Caco-2 (cell line): ENCODE data around the gene TSPO2. TPM values are rescaled to one million over a fixed set of nuclear protein-coding genes. Genes with fewer than 3 reads are reported as not detected.
A peak's percentile ranks its signal among the peaks of the same experiment; 100 is the strongest.

Source experiments
- BruUV-seq: library from RNA; stranded (reverse); fragments of 400-500 nt; replicated peaks from 2 replicates; lab custom pipeline; 2021; lab: Mats Ljungman, UMichigan
- CTCF ChIA-PET: fragments of 300-600 bp; sonication (Branson Sonifier 250); formaldehyde crosslinking; loops from one replicate; lab custom pipeline; 2022; ENCODE audit warnings: antibody characterized with exemption; lab: Charles Lee
- POLR2A ChIA-PET: fragments of 300-600 bp; sonication (Branson Sonifier 250); formaldehyde crosslinking; loops from one replicate; lab custom pipeline; 2022; ENCODE audit warnings: antibody characterized with exemption; lab: Charles Lee
- DNase-seq, 2 experiments: peaks; one replicate each; pipeline versions ENCODE4 v3.0.0 to v3.0.0-alpha.2; 2020 to 2022
- H3K27me3 ChIP-seq: replicated peaks from 2 replicates; pipeline ENCODE4 v1.6.0; 2011; ENCODE audit warnings: low read length; ENCODE audit not compliant: control insufficient read depth, insufficient read depth
- H3K36me3 ChIP-seq: 2 replicates; pipeline ENCODE4 v1.5.1; 2011; ENCODE audit warnings: low read length; ENCODE audit not compliant: control insufficient read depth, insufficient read depth
- H3K4me1 ChIP-seq: fragments of 250-450 bp; sonication (Bioruptor Pico); 2 replicates; pipeline ENCODE4 v1.5.1; 2020; ENCODE audit warnings: mild to moderate bottlenecking
- H3K4me3 ChIP-seq: 2 replicates; pipeline ENCODE4 v1.5.1; 2011; ENCODE audit warnings: low read depth, mild to moderate bottlenecking, control low read depth, low read length
- H3K9me3 ChIP-seq: fragments of 250-450 bp; sonication (Bioruptor Pico); 2 replicates; pipeline ENCODE4 v1.5.1; 2020; ENCODE audit warnings: mild to moderate bottlenecking, moderate library complexity
- H3K27ac Mint-ChIP-seq: one replicate; pipeline ENCODE4 v1.8.0; 2022; ENCODE audit warnings: mixed read lengths; ENCODE audit not compliant: unreplicated experiment
- H3K27me3 Mint-ChIP-seq: one replicate; pipeline ENCODE4 v1.8.0; 2022; ENCODE audit warnings: mixed read lengths; ENCODE audit not compliant: insufficient read depth, unreplicated experiment
- H3K36me3 Mint-ChIP-seq: one replicate; pipeline ENCODE4 v1.8.0; 2022; ENCODE audit warnings: mild to moderate bottlenecking, mixed read lengths; ENCODE audit not compliant: insufficient read depth, unreplicated experiment
- H3K4me1 Mint-ChIP-seq: one replicate; pipeline ENCODE4 v1.8.0; 2022; ENCODE audit warnings: low read depth, mixed read lengths; ENCODE audit not compliant: unreplicated experiment
- H3K4me3 Mint-ChIP-seq: one replicate; pipeline ENCODE4 v1.8.0; 2022; ENCODE audit warnings: mild to moderate bottlenecking, moderate library complexity, mixed read lengths; ENCODE audit not compliant: unreplicated experiment
- H3K9me3 Mint-ChIP-seq: one replicate; pipeline ENCODE4 v1.8.0; 2022; ENCODE audit warnings: mixed read lengths; ENCODE audit not compliant: unreplicated experiment
- CTCF ChIP-seq, 2 experiments: fragments of 200-600 bp in 1 of 2; IDR thresholded peaks; 1 replicate in 1 of 2; 2 replicates in 1 of 2; pipeline versions ENCODE4 v1.5.1 to v1.8.0; 2011 to 2022; ENCODE audit warnings: antibody characterized with exemption in 1 of 2, control low read depth in 1 of 2, inconsistent platforms in 1 of 2, low read depth in 1 of 2, low read length in 1 of 2, mild to moderate bottlenecking in 1 of 2, moderate library complexity in 1 of 2; ENCODE audit not compliant: insufficient read depth in 1 of 2, severe bottlenecking in 1 of 2, unreplicated experiment in 1 of 2
- intact Hi-C: fragments of 100-400 bp; cut with micrococcal nuclease; formaldehyde crosslinking; loops from one replicate; pipeline ENCODE4 v1.10.0; 2022; ENCODE audit not compliant: unreplicated experiment
- total RNA-seq: library from RNA; stranded (reverse); gene quantifications from 2 replicates; pipeline ENCODE4 v1.2.3, GENCODE V29; 2022

The TSPO2 gene
- total RNA-seq, 1 experiment from 2014 or later: 0.61 TPM

- no peaks in the 10 kb centered on the region for H3K36me3 Mint-ChIP-seq
- H3K4me3 ChIP-seq: no peak overlapping the region
- BruUV-seq: no TSS peak
- no peaks in the 10 kb centered on the region for H3K27me3 ChIP-seq
- TF ChIP-seq CTCF (IDR thresholded peaks at IDR 0.05; ENCODE audit: insufficient read depth in 1 of 2, low read depth in 1 of 2, low read length in 1 of 2, severe bottlenecking in 1 of 2, unreplicated experiment in 1 of 2): no peak
- H3K9me3 Mint-ChIP-seq: no peaks in the 10 kb centered on the region
- POLR2A ChIA-PET: no interaction called here
- peaks cover 7% of the 10 kb centered on the region for H3K4me1 Mint-ChIP-seq
- intact Hi-C loops: no loop called here
- no peaks in the 10 kb centered on the region for H3K9me3 ChIP-seq
- H3K27me3 Mint-ChIP-seq: no peaks in the 10 kb centered on the region
- H3K27ac Mint-ChIP-seq: peak overlapping the region; percentile 45
- peaks cover 19% of the 10 kb centered on the region for H3K4me1 ChIP-seq
- CTCF ChIA-PET: interaction anchor here (1.2 to 1.4 kb wide), 2 partner anchors 16 to 18 kb away, joined by 3 to 7 read pairs; partner anchors contain the start of gene UNC5CL
- no peaks in the 10 kb centered on the region for H3K36me3 ChIP-seq
- DNase-seq: no peak
- H3K4me3 Mint-ChIP-seq: no peak overlapping the region
Measured at GRCh38 chr6:41023114-41023513, 19.2 kb upstream of the TSPO2 start.

- TF ChIP-seq CTCF (IDR thresholded peaks at IDR 0.05; ENCODE audit: insufficient read depth in 1 of 2, low read depth in 1 of 2, low read length in 1 of 2, severe bottlenecking in 1 of 2, unreplicated experiment in 1 of 2): no peak
- H3K27me3 Mint-ChIP-seq: no peaks in the 10 kb centered on the region
- no peaks in the 10 kb centered on the region for H3K36me3 Mint-ChIP-seq
- Histone ChIP-seq H3K9me3 (no peaks in the 10 kb centered on the region), H3K27me3 (no peaks in the 10 kb centered on the region), H3K4me3 (no peak overlapping the region), H3K4me1 (peaks cover 14% of the 10 kb centered on the region), H3K36me3 (no peaks in the 10 kb centered on the region)
- no peak for DNase-seq
- no TSS peak for BruUV-seq
- ChIA-PET CTCF (interaction anchor here (0.6 kb wide), 1 partner anchor 47 kb away, joined by 3 read pairs; no protein-coding TSS in a partner anchor), POLR2A (no interaction called here)
- H3K4me1 Mint-ChIP-seq: peaks cover 6% of the 10 kb centered on the region
- H3K27ac Mint-ChIP-seq: no peak overlapping the region
- H3K4me3 Mint-ChIP-seq: no peak overlapping the region
- intact Hi-C loops: loop anchor here (5.0 kb wide), 1 partner anchor 41 kb away; no protein-coding TSS in a partner anchor
- no peaks in the 10 kb centered on the region for H3K9me3 Mint-ChIP-seq
Measured at GRCh38 chr6:41025966-41026530, 16.2 kb upstream of the TSPO2 start.

- H3K4me3 ChIP-seq: no peak overlapping the region
- H3K9me3 Mint-ChIP-seq: no peaks in the 10 kb centered on the region
- H3K4me1 Mint-ChIP-seq: peaks cover 6% of the 10 kb centered on the region
- H3K4me1 ChIP-seq: peaks cover 6% of the 10 kb centered on the region
- no peak for DNase-seq
- no peaks in the 10 kb centered on the region for H3K27me3 ChIP-seq
- no peaks in the 10 kb centered on the region for H3K9me3 ChIP-seq
- intact Hi-C loops: loop anchor here (5.0 kb wide), 1 partner anchor 40 kb away; no protein-coding TSS in a partner anchor
- H3K36me3 Mint-ChIP-seq: no peaks in the 10 kb centered on the region
- POLR2A ChIA-PET: no interaction called here
- CTCF ChIA-PET: no interaction called here
- no peak for TF ChIP-seq CTCF (IDR thresholded peaks at IDR 0.05; ENCODE audit: insufficient read depth in 1 of 2, low read depth in 1 of 2, low read length in 1 of 2, severe bottlenecking in 1 of 2, unreplicated experiment in 1 of 2)
- peak overlapping the region; percentile 63 for H3K4me3 Mint-ChIP-seq
- no TSS peak for BruUV-seq
- no peaks in the 10 kb centered on the region for H3K36me3 ChIP-seq
- H3K27me3 Mint-ChIP-seq: no peaks in the 10 kb centered on the region
- H3K27ac Mint-ChIP-seq: no peak overlapping the region
Measured at GRCh38 chr6:41027241-41027640, 15.0 kb upstream of the TSPO2 start.
